NCI-H1694 treated with DMSO at 0.1 percent for 48 hours (cell line): ENCODE data around the gene PHF10.
"Not testable (repeated sequence)": the region's sequence is repeated elsewhere in the genome, so short reads cannot be mapped to it uniquely, and the experiment has no call there.

Source experiments
- DNase-seq: peaks from one replicate; lab custom pipeline; 2025; lab: John Stamatoyannopoulos, UW

Gene PHF10

DNA sequence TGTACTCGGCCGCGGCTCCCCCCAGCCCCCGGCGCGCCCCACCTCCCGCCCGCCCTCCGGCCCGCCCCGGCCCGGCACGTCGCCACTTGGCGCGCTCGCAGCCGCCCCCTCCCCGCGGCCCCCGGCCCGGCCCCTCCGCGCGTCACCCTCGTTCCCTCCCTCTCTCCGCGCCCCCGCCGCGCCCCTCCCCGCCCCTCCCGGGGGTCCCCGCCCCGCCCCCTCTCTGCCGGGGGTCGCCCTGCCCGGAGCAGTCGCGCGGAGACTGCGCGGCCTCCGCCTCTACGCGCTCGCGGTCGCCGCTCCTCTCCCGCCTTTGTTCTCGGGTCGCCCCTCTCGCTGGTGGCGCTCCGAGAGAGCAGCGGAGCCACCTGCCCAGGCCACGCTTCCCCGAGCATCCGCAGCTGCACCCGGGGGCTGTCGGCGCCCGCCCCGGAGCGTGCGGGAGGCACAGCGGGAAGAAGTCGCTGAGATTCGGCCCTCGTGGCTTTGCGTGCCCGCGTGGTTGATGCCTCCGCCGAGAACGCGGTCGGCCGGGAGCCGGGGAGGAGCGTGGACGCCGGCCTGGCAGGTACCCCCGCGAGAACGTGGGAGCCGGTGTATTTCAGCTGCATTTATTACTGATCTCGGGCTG is at the start of gene PHF10:
Gene PHF10, minus strand, starts transcription at position 7 of the 631 bp plus-strand sequence. CDS start 569 bp downstream, outside the sequence.
- DNase-seq: no peak

DNA sequence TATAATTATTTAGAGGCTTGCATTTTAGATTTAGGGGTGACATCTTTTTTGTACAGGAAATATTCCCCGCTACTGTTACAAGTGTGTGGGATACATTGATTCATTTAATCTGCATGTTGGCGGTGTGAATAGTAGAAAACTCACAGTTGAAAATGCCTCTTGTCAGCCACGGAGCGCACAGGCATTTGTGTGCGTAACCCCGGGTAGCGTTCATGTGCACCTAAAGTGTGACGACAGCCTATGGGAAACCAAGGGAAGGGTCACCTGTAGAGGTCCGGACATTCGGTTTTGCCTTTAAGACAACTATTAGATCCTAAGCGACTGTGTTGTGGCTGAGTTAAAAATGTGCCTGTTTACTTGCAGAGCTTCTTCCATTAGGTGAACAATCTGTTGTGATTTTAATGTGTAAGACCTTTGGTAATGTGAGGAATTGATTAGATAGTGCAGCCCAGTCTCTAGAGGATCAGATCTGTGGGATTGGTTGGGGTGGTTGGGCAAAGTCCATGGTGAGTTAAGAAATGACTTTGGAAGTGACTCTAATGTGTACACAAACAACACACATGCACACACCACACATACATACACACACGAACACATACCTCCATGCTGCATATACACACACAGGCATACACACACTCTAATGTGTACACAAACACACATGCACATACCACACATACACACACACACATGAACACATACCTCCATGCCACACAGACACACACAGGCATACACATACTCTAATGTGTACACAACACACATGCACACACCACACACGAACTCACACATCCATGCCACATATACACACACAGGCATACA is 42.8 kb upstream of the PHF10 start:
- no peak for DNase-seq

GRCh38 chr6:169766232-169766631 is 41.9 kb upstream of the PHF10 start:
- DNase-seq: no peak

GRCh38 chr6:169765789-169766188 is 41.5 kb upstream of the PHF10 start:
- not testable (repeated sequence) for DNase-seq

DNA sequence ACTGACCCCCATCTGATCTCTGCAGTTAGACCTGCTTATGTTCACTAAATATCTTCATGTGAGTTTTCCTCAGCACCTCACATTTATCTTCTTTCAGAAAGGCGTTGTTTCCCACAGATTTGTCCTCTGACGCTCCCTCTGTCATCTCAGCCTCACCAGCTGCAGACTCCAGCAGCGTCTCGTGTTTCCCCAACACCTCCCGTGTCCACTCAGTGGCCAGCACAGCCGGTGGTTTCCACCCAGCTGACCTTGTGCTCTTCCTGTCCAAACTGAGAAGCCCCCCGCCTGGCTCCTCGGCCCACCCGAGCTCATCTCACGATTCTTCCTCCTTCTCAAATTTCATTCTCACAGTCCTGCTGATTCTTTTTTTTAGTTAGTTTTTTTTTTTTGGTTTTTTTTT is 39.6 kb upstream of the PHF10 start:
- no peak for DNase-seq

DNA sequence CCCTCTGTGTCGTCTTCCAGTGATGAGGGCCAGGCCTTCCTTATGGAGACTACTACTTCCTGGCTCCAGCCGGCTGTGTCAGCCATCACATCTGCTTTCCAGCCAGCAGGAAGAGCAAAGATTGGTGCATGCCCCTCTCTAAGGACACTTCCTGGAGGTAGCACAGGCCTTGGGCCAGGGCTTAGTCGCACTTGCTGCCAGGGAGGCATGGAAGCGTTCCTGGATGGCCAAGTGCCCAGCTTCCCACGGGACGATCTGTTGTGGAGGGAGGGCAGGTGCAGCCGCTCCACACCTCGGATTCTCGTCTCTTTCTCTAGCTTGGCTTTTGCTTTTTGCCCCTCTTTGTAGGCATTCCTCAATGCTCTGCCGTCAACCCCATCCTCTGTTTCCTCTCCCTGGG is 39.0 kb upstream of the PHF10 start:
- DNase-seq: no peak

DNA sequence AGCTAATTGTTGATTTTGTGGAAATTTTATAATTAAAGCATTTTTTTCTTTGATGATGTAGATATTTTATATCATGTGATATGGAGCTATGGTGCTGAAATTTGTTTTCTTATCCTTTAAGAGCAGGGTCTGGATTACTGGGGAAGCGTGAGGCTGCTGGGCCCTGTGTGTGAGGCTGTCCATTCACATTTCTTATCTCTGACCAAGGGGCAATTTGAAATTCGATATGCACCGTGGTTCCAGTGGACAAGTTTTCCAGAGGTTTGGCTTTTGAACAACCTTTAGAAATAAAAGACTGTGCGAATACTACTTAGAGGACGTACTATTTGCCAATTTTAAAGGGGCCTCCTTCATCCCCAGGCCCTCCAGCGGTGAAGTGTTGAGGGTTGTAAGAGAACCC is 30.9 kb upstream of the PHF10 start:
- DNase-seq: no peak

DNA sequence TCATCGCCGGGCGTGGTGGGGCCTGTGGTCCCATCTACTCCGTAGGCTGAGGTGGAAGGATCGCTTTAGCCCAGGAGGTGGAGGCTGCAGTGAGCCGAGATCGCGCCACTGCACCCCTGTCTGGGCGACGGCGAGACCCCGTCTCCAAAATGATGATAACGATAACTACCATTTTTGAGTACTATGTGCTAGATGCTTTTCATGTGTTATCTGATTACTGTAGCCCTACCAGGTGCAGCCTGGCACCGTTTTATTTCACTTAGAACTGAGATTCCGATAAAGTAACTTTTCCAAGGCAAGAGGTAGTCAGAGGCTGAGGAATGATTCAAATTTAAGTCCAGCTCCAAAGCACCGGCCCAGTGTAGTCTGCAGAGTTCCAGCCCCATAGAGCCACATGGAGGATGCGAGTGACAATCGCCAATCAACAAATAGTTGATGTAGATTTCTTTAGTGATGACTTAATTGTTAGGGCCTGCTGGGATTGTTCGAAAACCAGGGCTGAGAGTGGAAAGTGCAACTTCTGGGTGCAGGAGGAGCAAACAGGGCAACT is 27.8 kb upstream of the PHF10 start:
- DNase-seq: no peak

DNA sequence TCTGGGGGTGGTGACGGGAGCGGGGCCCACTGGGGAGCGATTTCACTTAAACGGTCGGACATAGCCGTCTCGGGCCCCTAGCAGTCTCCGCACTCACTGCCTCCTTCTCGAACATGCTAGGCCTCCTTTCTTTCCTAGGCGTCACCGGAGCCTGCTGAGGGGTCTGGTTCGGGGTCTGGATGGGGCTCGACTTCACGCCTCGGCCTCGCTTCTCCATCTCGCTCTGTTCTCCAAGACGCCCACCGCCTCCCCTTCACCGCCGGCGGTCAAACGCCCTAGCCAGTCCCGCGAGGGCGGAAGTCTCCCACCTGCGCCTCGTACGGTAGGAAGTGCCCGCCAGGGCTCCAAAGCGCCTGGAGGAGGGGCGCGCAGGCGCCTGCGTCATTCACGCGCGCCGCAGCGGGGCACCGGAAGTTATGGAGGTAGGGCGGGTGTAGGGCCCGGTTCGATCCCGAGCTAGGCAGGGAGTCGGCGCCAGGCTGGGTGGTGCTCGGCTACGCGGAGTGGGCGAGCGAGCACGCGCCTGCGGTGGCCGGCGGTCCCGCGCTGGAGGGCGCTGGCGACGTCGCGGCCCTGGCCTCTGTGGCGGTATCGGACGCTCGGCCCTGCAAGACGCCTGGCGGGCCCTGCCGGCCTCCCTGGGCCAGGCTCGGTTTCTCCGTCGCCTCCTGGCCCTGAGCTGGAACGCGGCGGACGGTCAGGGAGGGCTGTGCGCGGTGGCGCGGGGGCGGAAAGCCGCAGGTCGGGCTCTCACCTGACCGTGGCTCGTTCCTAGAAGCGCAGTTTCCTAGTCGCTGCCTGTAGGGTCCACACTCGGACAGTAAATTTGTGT is 27.2 kb upstream of the PHF10 start, which contains the start of the genes DYNLT2 and ERMARD:
Gene DYNLT2, minus strand, starts transcription at position 331 of the 832 bp plus-strand sequence. Its CDS starts 114 bp downstream, at position 217.
Gene ERMARD, plus strand, starts transcription at position 381 of the 832 bp plus-strand sequence. Its CDS starts 36 bp downstream, at position 417.
- DNase-seq: peak; percentile 70

GRCh38 chr6:169746556-169746955 is 22.3 kb upstream of the PHF10 start:
- DNase-seq: no peak

GRCh38 chr6:169745405-169745804 is 21.1 kb upstream of the PHF10 start:
- DNase-seq: no peak

DNA sequence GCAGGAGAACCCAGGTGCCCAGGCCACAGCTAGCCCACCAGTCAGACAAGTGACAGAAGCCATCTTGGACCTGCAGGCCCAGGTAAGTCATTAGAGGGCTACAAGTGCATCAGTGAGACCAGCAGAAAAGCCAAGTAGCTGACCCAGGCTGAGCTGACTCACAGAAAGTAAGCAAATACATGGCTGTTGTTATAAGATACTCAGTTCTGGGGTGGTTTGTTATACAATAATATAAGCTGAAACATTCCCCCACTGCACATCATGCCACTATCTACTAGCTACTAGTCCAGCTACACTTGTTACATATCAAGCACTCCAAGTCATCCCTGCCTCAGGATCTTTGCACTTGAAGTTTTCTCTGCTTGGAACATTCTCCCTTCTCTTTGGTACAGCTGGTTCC is 17.0 kb upstream of the PHF10 start:
- no peak for DNase-seq

GRCh38 chr6:169738976-169739529 is 14.8 kb upstream of the PHF10 start:
- DNase-seq: no peak

DNA sequence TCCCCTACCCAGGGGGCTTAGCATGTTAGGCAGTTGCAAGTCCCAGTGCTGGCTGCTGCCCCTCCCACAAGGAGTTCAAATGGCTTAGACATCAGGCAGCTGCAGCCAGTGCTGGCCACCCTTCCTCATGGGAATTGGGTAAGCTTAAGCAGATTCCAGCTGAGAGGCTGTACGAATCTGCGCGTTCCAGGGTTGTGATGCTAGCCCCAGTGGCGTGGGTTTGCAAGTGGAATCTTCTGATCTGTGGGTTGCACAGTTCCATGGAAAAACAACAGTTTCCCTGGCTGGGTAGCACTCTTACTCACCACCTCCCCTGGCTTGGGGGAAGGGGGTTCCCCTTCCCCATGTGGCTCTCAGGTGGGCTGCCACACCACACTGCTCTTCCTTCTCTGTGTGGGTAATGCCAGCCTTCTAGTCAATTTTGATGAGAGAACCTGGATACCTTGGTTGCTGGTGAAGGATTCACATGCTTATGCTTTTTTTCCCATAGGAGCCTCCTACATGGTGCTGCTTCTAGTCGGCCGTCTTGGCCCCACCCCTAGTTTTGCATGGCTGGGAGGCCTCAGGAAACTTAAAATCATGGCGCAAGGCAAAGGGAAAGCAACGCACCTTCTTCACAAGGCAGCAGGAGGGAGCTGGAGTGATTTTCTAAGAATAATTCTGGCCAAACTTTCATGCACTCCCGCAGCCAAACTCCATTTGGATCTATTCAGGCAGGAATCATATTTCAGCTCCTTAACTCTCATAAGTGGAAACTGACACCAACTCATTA is 14.1 kb upstream of the PHF10 start:
- no peak for DNase-seq

GRCh38 chr6:169729961-169730360 is 5.7 kb upstream of the PHF10 start:
- no peak for DNase-seq

DNA sequence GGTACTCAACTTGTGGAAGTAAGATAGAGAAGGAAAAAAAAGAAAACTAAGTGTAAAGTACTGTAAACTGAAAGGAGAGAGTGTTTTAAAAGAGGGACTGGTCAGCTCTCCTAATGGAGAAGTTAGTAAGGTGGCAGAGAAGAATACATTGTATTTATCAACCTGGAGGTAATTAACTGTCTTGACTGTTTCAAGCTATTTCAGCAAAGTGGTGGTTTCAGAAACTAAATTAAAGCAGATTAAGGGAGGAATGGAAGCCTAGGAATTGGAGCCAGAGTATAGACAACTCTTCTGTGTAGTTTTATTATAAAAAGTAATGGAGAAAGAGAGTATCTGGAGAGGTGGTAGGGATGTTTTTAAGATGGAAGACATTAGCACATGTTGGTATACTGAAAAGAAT is 2.7 kb upstream of the PHF10 start:
- no peak for DNase-seq

GRCh38 chr6:169726049-169726400 is 1.7 kb upstream of the PHF10 start:
- DNase-seq: no peak

GRCh38 chr6:169725125-169726048 is 1.1 kb upstream of the PHF10 start:
- DNase-seq: no peak

DNA sequence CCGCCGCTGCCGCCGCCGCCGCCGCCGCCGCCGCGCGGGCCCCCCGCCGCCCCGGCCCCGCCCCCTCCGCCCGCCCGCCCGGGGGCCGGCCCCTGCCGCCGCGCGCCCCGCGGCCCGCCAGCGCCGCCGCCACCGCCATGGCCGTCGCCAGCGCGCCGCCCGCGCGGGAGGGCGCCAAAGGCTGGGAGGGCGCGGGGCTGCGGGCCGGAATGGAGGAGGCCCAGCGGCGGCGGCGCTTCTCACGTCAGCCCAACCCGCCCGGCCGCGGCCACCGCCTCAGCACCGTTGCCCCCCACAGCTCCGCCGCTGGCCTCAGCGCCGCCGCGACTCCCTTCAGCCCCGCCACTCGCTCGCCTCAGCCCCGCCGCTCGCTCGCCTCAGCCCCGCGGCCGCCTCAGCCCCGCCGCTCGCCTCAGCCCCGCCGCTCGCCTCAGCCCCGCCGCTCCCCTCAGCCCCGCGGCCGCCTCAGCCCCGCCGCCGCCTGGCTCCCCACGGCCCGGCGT is 258 bp downstream of the PHF10 start:
- DNase-seq: no peak
